Measurements from ENCODE around the gene GRIN2C.
"Not testable (repeated sequence)": the region's sequence is repeated elsewhere in the genome, so short reads cannot be mapped to it uniquely, and the experiment has no call there.

GRIN2C gene

GRCh38 chr17:74873037-74873873 lies 13.6 kb upstream of the GRIN2C start:
- peak overlapping the region; percentile 89 for H3K4me3 ChIP-seq (ENCODE audit: low read length)
- no peak for TF ChIP-seq CTCF (conservative IDR thresholded peaks at IDR 0.05; ENCODE audit: low read depth, low read length)

GRCh38 chr17:74872313-74873036 lies 12.8 kb upstream of the GRIN2C start, which contains the start of gene FDXR:
Gene FDXR (minus strand): TSS chr17:74872994. CDS start chr17:74872944, 50 bp downstream.
- peak within 1 kb of the TSS; percentile 89 for H3K4me3 ChIP-seq (ENCODE audit: low read length)
- no peak for TF ChIP-seq CTCF (conservative IDR thresholded peaks at IDR 0.05; ENCODE audit: low read depth, low read length)
- DNase-seq (ENCODE audit: low read depth) = no peak

More at GRCh38 chr17:74873037-74873873, 13.6 kb upstream of the GRIN2C start:
- DNase-seq (ENCODE audit: low read depth) = peak; percentile 99

- no peak overlapping the region for H3K4me3 ChIP-seq (ENCODE audit: low read length)
- TF ChIP-seq CTCF (conservative IDR thresholded peaks at IDR 0.05; ENCODE audit: low read depth, low read length) = no peak
These were observed 11.8 kb upstream of the GRIN2C start for GRCh38 chr17:74871356-74872076.

GRCh38 chr17:74870512-74870911 lies 10.8 kb upstream of the GRIN2C start:
- no peak for DNase-seq (ENCODE audit: low read depth)
- no peak for TF ChIP-seq CTCF (conservative IDR thresholded peaks at IDR 0.05; ENCODE audit: low read depth, low read length)
- no peak overlapping the region for H3K4me3 ChIP-seq (ENCODE audit: low read length)

More at GRCh38 chr17:74871356-74872076, 11.8 kb upstream of the GRIN2C start:
- DNase-seq (ENCODE audit: low read depth) = no peak

GRCh38 chr17:74870028-74870427 lies 10.3 kb upstream of the GRIN2C start:
- DNase-seq (ENCODE audit: low read depth); H3K4me3 ChIP-seq (ENCODE audit: low read length): not testable (repeated sequence)

- DNase-seq (ENCODE audit: low read depth) = no peak
- TF ChIP-seq CTCF (conservative IDR thresholded peaks at IDR 0.05; ENCODE audit: low read depth, low read length) = no peak
These were observed 9.2 kb upstream of the GRIN2C start for GRCh38 chr17:74868908-74869255.

GRCh38 chr17:74868251-74868907 lies 8.7 kb upstream of the GRIN2C start:
- no peak overlapping the region for H3K4me3 ChIP-seq (ENCODE audit: low read length)
- TF ChIP-seq CTCF (conservative IDR thresholded peaks at IDR 0.05; ENCODE audit: low read depth, low read length) = no peak
- no peak for DNase-seq (ENCODE audit: low read depth)

More at GRCh38 chr17:74868908-74869255, 9.2 kb upstream of the GRIN2C start:
- no peak overlapping the region for H3K4me3 ChIP-seq (ENCODE audit: low read length)

Measured in retinal pigment epithelial cell (primary cell).